Activated T-cell treated with anti-CD3 and anti-CD28 coated beads, Interleukin-2, amount 50 U/mL, for 24 hours (primary cell): ENCODE measurements around the gene ZNF398.
"Not testable (repeated sequence)": the region's sequence is repeated elsewhere in the genome, so short reads cannot be mapped to it uniquely, and the experiment has no call there.

Experiments
- DNase-seq: peaks from one replicate; pipeline ENCODE4 v3.0.0-alpha.2; 2020
- H3K27ac Mint-ChIP-seq: 2 replicates; pipeline ENCODE4 v1.8.0; 2020; ENCODE audit warnings: mild to moderate bottlenecking, mixed read lengths
- H3K27me3 Mint-ChIP-seq: 2 replicates; pipeline ENCODE4 v1.8.0; 2020; ENCODE audit warnings: mixed read lengths
- H3K36me3 Mint-ChIP-seq: 2 replicates; pipeline ENCODE4 v1.8.0; 2020; ENCODE audit warnings: low read depth, mixed read lengths
- H3K4me1 Mint-ChIP-seq: 2 replicates; pipeline ENCODE4 v1.8.0; 2020; ENCODE audit warnings: low read depth, mixed read lengths
- H3K4me3 Mint-ChIP-seq: 2 replicates; pipeline ENCODE4 v1.8.0; 2020; ENCODE audit warnings: mild to moderate bottlenecking, moderate library complexity, mixed read lengths
- H3K9me3 Mint-ChIP-seq: 2 replicates; pipeline ENCODE4 v1.8.0; 2020; ENCODE audit warnings: mixed read lengths

The ZNF398 gene

DNA sequence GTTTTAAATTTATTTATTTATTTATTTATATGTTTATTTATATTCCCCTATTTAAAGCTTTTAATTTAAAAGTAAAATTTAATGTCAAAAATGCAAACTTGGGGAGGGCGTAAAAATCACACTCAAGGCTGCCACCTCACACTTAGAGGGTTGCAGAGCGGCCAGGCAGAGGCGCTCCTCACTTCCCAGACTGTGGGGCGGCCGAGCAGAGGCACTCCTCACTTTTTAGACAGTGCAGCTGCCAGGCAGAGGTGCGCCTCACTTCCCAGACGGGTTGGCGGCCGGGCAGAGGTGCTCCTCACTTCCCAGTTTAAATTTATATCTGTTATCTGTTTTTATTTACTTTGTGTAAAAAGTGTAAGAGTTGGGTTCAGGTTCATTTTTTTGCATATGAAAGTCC, 11.1 kb upstream of the ZNF398 start:
- H3K4me3 Mint-ChIP-seq, result no peak overlapping the region
- H3K36me3 Mint-ChIP-seq, result peaks cover 42% of the 10 kb centered on the region
- no peaks in the 10 kb centered on the region for H3K4me1 Mint-ChIP-seq
- no peak for DNase-seq
- H3K27me3 Mint-ChIP-seq, result no peaks in the 10 kb centered on the region
- H3K9me3 Mint-ChIP-seq, result peaks cover 2% of the 10 kb centered on the region
- no peak overlapping the region for H3K27ac Mint-ChIP-seq

DNA sequence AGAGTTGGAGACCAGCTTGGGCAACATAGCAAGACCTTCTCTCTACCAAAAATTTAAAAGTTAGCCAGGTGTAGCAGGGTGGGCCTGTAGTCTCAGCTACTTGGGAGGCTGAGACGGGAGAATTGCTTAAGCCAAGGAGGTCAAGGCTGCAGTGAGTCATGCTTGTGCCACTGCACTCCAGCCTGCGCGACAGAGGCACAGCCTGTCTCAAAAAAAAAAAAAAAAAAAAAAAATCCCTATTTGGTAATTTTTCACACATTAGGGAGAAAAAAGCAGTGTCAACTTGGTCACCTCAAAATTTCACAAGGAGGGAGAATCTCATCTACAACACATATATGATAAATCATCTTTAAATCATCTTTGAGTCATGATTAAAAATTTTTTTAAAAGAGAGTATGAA, 6.4 kb upstream of the ZNF398 start:
- H3K4me1 Mint-ChIP-seq, result peaks cover 11% of the 10 kb centered on the region
- H3K27ac Mint-ChIP-seq, result no peak overlapping the region
- peaks cover 18% of the 10 kb centered on the region for H3K36me3 Mint-ChIP-seq
- no peak for DNase-seq
- no peaks in the 10 kb centered on the region for H3K27me3 Mint-ChIP-seq
- H3K9me3 Mint-ChIP-seq, result no peaks in the 10 kb centered on the region
- H3K4me3 Mint-ChIP-seq, result no peak overlapping the region

DNA sequence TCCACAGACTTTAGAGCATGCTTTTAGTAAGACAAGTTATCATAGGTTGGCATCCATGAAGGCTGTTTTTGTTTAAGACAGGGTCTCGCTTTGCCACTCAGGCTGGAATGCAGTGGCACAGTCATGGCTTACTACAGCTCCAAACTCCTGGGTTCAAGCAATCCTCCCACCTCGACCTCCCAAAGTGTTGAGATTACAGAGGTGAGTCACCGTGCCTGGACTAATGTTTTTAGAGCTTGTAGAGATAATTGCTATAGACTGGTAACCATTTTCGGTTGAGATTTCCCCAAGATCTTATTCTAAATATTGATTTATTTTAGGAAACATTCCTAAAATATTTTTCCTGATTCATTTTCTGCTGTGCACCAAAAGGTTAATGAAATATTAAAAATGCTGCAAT, 5.4 kb upstream of the ZNF398 start:
- H3K27me3 Mint-ChIP-seq, result no peaks in the 10 kb centered on the region
- H3K27ac Mint-ChIP-seq, result no peak overlapping the region
- no peak for DNase-seq
- H3K4me3 Mint-ChIP-seq, result no peak overlapping the region
- peaks cover 17% of the 10 kb centered on the region for H3K4me1 Mint-ChIP-seq
- peaks cover 22% of the 10 kb centered on the region for H3K36me3 Mint-ChIP-seq
- no peaks in the 10 kb centered on the region for H3K9me3 Mint-ChIP-seq

DNA sequence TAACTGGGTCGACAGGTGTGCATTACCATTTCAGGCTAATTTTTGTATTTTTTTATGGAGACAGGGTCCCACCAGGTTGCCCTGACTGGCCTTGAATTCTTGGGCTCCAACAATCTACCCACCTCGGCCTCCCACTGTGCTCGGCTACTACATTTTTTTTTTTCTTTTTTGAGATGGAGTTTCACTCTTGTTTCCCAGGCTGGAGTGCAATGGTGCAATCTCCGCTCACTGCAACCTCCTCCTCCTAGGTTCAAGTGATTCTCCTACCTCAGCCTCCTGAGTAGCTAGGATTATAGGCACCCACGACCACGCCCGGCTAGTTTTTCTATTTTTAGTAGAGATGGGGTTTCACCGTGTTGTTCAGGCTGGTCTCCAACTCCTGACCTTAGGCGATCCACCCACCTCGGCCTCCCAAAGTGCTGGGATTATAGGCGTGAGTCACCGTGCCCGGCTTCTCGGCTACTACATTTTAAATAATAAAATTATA, 2.8 kb upstream of the ZNF398 start:
- H3K4me1 Mint-ChIP-seq, result peaks cover 25% of the 10 kb centered on the region
- not testable (repeated sequence) for H3K4me3 Mint-ChIP-seq, DNase-seq, H3K27ac Mint-ChIP-seq, H3K9me3 Mint-ChIP-seq, H3K27me3 Mint-ChIP-seq
- H3K36me3 Mint-ChIP-seq, result peaks cover 25% of the 10 kb centered on the region

DNA sequence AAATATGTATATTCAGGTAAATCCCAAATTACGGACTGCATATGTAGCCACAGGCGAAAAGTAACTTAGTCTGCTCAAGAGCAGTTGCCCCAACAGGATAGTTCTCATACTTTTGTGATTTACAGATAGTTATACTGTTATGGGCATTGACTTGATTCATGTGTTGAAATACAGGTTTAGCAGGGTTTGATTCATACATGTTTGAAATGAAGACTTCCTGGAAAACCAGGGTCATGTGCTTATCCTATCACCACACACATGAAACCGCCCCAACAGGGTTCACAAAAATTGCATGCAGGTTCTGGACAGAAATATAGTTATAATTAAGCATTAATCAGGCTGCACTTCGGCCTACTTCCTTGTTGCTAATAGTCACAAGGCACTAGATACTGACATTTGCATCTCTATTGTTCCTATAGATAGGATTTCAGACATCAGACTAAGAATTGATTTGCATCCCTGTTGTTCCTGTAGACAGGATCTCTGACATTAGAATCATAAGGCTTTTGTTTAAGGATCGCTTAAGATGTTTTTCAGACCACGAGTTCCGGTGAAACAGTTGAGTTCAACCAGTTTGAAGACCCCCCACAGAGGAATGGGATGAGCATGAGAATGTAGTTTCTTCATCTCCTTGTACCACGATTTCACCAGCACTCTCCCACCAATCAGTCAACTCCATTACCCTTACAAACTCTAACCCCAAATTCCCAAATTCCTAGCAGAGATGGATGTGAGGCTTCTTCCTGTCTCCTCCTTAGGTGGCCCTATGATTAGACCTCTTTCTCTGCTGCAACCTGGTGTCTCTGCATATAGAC, 2.0 kb upstream of the ZNF398 start:
- peak overlapping the region; percentile 95 for H3K4me3 Mint-ChIP-seq
- H3K4me1 Mint-ChIP-seq, result peaks cover 30% of the 10 kb centered on the region
- peak overlapping the region; percentile 83 for H3K27ac Mint-ChIP-seq
- no peak for DNase-seq
- no peaks in the 10 kb centered on the region for H3K27me3 Mint-ChIP-seq
- H3K9me3 Mint-ChIP-seq, result no peaks in the 10 kb centered on the region
- peaks cover 32% of the 10 kb centered on the region for H3K36me3 Mint-ChIP-seq

DNA sequence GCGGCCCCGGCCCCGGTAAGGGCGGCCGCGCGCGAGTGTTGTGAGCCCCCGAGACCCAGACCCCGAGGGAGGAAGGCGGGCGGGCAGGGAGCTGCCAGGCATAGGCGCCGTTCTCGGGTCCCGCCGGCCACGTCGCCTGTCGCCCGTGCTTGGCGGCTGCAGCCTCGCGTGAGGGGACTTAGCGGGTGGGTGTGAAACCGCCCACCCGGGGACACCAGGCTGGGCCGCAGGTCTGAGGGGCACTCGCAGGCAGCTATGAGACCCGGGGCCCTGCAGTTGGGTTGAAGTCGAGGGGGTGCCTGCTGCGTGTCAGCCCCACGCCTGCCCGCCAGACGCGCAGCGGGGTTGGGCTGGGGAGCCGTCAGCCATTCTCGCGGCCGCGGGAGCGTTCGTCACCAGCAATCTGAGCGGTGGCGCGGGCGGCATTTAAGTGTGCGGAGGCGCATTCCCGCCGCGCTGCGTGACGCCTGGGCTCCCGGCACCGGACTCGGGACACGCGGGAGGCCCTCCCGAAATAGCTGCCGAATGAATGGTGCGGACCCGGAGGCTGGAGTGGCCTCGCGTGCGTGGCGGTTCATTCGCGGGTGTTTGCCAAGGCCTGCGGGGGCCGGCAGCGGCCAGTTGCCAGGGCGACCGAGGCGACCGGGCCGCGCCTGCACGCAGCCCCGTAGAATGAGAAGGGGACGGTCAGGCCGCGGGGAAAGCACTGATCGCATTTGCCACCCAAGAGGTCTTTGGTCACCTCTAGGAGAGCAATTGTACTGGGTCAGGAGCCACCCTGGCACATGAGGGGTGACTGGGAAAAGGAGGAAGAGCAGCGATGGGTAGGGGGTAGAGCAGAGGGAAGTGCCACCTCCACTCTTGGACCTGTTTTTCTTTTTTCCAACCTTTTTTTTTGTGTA, 750 bp downstream of the ZNF398 start:
- H3K4me1 Mint-ChIP-seq, result peaks cover 41% of the 10 kb centered on the region
- peak; percentile 80 for DNase-seq
- peaks cover 38% of the 10 kb centered on the region for H3K36me3 Mint-ChIP-seq
- H3K27ac Mint-ChIP-seq, result peak overlapping the region; percentile 89
- no peaks in the 10 kb centered on the region for H3K27me3 Mint-ChIP-seq
- H3K9me3 Mint-ChIP-seq, result no peaks in the 10 kb centered on the region
- H3K4me3 Mint-ChIP-seq, result peak overlapping the region; percentile 95

DNA sequence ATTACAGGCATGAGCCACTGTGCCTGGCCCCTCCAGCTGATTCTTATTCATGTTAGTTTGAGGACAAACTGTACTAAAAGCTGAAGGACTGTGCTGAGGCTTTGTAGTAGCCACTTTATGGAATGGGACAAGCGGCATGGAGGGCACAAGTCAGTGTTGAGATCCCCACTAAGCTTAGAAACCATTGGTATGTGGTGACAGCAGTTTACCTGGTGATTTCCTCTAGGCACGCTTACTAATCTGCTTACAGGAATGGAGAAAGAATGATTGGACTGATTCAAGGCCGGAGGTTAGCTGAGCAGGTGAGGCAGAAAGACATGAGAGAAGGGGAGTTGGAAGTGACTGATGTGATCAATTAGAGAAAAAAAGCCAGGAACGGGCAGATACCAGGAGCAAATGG, 3.7 kb downstream of the ZNF398 start:
- Mint-ChIP-seq H3K4me3 (no peak overlapping the region), H3K4me1 (peaks cover 39% of the 10 kb centered on the region), H3K27me3 (no peaks in the 10 kb centered on the region), H3K27ac (no peak overlapping the region), H3K36me3 (peaks cover 58% of the 10 kb centered on the region), H3K9me3 (no peaks in the 10 kb centered on the region)
- DNase-seq, result no peak

DNA sequence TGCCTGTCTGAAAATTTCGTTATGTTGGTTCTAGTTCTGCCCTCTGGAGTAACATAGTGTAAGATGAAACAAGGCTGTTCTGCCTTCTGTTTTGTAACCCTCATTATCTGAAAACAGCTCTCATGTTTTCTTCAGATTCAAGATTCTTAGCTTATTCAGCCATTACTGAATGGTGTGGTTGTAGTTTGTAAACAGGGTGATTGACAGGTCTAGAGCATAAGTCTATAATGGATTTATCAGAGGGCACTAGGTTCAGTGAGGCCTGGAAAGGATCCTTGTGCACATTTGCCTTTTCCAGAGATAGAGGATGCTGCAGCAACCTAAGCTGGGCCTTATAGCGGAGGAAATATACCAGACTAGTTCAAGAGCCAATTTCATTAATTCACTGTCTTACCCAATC, 6.1 kb downstream of the ZNF398 start:
- Mint-ChIP-seq H3K9me3 (no peaks in the 10 kb centered on the region), H3K36me3 (peaks cover 73% of the 10 kb centered on the region), H3K4me3 (no peak overlapping the region), H3K4me1 (peaks cover 39% of the 10 kb centered on the region), H3K27me3 (no peaks in the 10 kb centered on the region), H3K27ac (no peak overlapping the region)
- DNase-seq, result no peak

DNA sequence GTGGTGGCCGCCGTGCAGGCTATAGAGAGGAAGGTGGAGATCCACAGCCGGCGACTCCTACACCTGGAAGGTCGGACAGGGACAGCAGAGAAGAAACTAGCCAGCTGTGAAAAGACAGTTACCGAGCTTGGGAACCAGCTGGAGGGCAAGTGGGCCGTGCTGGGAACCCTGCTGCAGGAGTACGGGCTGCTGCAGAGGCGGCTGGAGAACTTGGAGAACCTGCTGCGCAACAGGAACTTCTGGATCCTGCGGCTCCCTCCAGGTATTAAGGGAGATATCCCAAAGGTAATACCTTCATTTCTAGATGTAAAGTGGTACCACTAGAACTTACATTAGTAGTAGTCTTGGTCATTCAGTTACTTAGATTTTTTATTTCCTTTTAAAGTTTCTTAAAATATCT, 6.8 kb downstream of the ZNF398 start:
- peaks cover 33% of the 10 kb centered on the region for H3K4me1 Mint-ChIP-seq
- no peaks in the 10 kb centered on the region for H3K9me3 Mint-ChIP-seq
- peaks cover 71% of the 10 kb centered on the region for H3K36me3 Mint-ChIP-seq
- H3K4me3 Mint-ChIP-seq, result no peak overlapping the region
- H3K27me3 Mint-ChIP-seq, result no peaks in the 10 kb centered on the region
- no peak overlapping the region for H3K27ac Mint-ChIP-seq
- DNase-seq, result no peak

DNA sequence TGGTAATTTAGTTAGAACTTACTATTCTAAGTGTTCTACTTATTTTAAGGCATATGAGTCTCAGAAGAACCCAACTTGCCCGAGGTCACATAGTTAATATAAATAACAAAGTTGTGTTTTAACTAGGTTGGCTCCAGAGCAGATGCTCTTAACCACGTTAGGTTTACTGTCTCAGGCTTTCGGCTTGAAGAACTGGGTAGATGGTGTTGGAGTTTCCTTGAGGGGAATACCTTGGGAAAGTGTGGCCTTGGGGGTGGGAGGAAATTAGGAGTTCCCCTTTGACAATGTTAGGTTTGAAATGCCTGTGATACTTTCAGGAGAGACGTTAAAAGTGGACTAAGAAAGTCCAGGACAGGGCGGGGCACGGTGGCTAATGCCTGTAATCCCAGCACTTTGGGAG, 9.6 kb downstream of the ZNF398 start:
- H3K4me3 Mint-ChIP-seq, result no peak overlapping the region
- H3K4me1 Mint-ChIP-seq, result peaks cover 33% of the 10 kb centered on the region
- H3K9me3 Mint-ChIP-seq, result no peaks in the 10 kb centered on the region
- DNase-seq, result no peak
- H3K36me3 Mint-ChIP-seq, result peaks cover 86% of the 10 kb centered on the region
- H3K27ac Mint-ChIP-seq, result no peak overlapping the region
- H3K27me3 Mint-ChIP-seq, result no peaks in the 10 kb centered on the region

DNA sequence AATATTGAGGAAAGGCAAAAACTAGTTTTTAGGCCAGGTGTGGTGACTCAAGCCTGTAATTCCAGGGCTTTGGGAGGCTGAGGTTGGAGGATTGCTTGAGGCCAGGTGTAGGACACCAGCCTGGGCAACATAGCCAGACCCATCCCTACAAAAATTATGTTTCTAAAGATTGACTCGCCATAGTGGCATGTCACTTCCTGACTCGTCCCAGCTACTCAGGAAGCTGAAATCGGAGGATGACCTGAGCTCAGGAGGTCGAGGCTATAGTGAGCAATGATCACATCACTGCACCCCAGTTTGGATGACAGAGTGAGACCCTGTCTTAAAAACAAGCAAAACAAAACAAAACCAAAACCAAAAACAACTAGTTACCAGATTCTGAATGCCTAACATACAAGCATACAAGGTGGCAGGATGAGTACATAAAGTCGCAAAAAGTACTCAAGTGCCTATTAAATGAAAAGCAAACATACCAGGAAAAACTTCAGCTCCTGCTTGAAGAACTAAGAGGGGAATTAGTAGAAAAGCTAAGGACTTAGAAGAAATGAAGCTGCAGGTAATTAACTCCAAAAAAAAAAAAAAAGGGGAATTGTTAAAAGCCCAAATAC, 14.1 kb downstream of the ZNF398 start:
- Mint-ChIP-seq H3K9me3 (no peaks in the 10 kb centered on the region), H3K27ac (peak overlapping the region; percentile 81)

DNA sequence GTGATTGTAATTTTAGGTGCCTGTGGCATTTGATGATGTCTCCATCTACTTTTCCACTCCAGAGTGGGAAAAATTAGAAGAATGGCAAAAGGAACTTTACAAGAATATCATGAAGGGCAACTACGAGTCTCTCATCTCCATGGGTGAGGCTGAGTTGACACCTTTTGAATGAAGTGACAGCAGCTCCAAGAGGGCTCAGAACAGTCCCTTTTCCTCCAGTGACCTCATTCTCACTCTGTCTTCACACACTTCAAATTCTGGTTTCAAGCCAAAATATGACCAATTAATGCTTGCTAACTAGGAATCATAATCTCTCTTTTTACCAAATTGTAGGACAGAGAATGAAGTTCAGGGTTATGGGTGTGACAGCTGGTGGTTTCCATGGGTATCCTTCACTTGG, 18.9 kb downstream of the ZNF398 start:
- H3K9me3 Mint-ChIP-seq, result no peaks in the 10 kb centered on the region
- DNase-seq, result no peak
- H3K4me3 Mint-ChIP-seq, result no peak overlapping the region
- peaks cover 4% of the 10 kb centered on the region for H3K4me1 Mint-ChIP-seq
- no peaks in the 10 kb centered on the region for H3K27me3 Mint-ChIP-seq
- H3K36me3 Mint-ChIP-seq, result peaks cover 84% of the 10 kb centered on the region
- H3K27ac Mint-ChIP-seq, result peak overlapping the region; percentile 73

More for the DNA sequence above, 14.1 kb downstream of the ZNF398 start:
- H3K36me3 Mint-ChIP-seq, result peaks cover 87% of the 10 kb centered on the region
- H3K4me1 Mint-ChIP-seq, result peaks cover 20% of the 10 kb centered on the region
- H3K4me3 Mint-ChIP-seq, result no peak overlapping the region
- DNase-seq, result no peak
- H3K27me3 Mint-ChIP-seq, result no peaks in the 10 kb centered on the region

DNA sequence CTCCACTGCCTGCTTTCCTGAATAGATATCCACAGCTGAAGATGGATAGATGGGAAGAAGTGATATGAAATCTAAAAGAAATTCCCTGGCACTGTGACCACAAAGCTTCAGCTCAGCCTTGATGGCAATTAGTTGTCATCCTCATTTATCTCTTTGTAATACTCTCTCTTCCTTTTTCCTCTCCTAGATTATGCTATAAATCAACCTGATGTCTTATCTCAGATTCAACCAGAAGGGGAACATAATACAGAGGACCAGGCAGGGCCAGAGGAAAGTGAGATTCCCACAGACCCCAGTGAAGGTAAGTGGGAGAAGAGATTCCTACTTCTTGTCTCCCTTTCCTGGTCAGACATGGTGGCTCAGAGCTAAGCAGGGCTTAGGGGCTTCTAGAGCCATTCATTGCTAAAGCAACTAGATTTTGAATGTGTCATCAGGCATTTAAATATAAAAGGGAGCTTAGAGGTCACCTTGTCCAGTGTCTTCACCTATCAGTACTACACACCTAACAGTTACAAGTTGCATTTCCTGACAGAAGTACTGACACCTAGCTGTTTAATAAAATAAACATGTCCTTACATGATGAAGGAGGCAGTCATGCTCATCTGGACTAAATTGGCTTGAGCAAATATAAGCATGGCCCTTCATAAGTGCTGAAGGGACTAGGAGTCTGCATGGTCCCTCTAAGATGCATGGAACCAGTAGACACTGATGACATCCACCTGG, 19.5 kb downstream of the ZNF398 start:
- no peaks in the 10 kb centered on the region for H3K9me3 Mint-ChIP-seq
- no peak for DNase-seq
- H3K27me3 Mint-ChIP-seq, result no peaks in the 10 kb centered on the region
- H3K4me3 Mint-ChIP-seq, result no peak overlapping the region
- H3K27ac Mint-ChIP-seq, result peak overlapping the region; percentile 73
- peaks cover 83% of the 10 kb centered on the region for H3K36me3 Mint-ChIP-seq
- no peaks in the 10 kb centered on the region for H3K4me1 Mint-ChIP-seq

DNA sequence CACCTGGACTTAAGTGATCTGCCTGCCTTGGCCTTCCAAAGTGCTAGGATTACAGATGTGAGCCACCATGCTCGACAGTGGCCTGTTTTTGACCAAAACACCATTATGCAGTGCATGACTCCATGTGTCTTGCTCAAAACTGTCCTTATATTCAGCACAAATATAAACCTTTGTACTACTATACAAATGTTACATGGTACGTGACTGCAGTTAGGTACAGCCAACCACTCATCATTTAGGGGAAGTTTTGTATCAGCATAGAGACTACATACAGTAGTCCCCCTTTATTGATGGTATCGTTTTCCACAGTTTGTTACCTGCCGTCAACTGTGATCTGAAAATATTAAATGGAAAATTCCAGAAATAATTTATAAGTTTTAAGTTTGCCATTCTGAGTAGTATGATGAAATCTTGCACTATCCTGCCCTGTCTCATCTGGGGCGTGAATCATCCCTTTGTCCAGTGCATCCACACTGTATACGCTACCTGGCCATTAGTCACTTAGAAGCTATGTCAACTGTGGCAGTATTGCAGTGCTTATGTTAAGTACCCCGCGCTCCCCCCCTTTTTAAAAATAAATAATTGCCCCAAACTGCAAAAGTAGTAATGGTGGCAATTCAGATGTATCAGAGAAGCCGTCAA, 24.8 kb downstream of the ZNF398 start:
- H3K27ac Mint-ChIP-seq, result peak overlapping the region; percentile 26
- no peaks in the 10 kb centered on the region for H3K27me3 Mint-ChIP-seq
- no peak for DNase-seq
- H3K4me1 Mint-ChIP-seq, result no peaks in the 10 kb centered on the region
- no peak overlapping the region for H3K4me3 Mint-ChIP-seq
- H3K36me3 Mint-ChIP-seq, result peaks cover 83% of the 10 kb centered on the region
- H3K9me3 Mint-ChIP-seq, result no peaks in the 10 kb centered on the region
